Epithelial cell of proximal tubule (primary cell): ENCODE measurements around the gene TMEM131L. TPM values are rescaled to one million over a fixed set of nuclear protein-coding genes. Genes with fewer than 3 reads are reported as not detected.

ENCODE experiments used
- DNase-seq: peaks from one replicate; pipeline ENCODE4 v3.0.0-alpha.2; 2011; ENCODE audit warnings: low read depth
- H3K4me3 ChIP-seq: 2 replicates; pipeline ENCODE4 v1.5.1; 2011; ENCODE audit warnings: low read depth, mild to moderate bottlenecking, low read length
- total RNA-seq: library from RNA; depleted of rRNA; stranded (reverse); fragments of >200 nt; gene quantifications from 2 replicates; pipeline ENCODE4 v1.2.3, GENCODE V29; 2015
- TF ChIP-seq, protein P1 (sequence below): conservative IDR thresholded peaks from 2 replicates; pipeline ENCODE4 v1.5.1; 2012; ENCODE audit warnings: low read depth, mild to moderate bottlenecking, low read length

TMEM131L gene
- total RNA-seq, 1 donor from 2014 or later, result 4.5 TPM

GRCh38 chr4:153520227-153520626, 54.1 kb downstream of the TMEM131L start:
- no peak for DNase-seq
- TF ChIP-seq, protein P1, sequence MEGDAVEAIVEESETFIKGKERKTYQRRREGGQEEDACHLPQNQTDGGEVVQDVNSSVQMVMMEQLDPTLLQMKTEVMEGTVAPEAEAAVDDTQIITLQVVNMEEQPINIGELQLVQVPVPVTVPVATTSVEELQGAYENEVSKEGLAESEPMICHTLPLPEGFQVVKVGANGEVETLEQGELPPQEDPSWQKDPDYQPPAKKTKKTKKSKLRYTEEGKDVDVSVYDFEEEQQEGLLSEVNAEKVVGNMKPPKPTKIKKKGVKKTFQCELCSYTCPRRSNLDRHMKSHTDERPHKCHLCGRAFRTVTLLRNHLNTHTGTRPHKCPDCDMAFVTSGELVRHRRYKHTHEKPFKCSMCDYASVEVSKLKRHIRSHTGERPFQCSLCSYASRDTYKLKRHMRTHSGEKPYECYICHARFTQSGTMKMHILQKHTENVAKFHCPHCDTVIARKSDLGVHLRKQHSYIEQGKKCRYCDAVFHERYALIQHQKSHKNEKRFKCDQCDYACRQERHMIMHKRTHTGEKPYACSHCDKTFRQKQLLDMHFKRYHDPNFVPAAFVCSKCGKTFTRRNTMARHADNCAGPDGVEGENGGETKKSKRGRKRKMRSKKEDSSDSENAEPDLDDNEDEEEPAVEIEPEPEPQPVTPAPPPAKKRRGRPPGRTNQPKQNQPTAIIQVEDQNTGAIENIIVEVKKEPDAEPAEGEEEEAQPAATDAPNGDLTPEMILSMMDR, result no peak
- no peak overlapping the region for H3K4me3 ChIP-seq

DNA sequence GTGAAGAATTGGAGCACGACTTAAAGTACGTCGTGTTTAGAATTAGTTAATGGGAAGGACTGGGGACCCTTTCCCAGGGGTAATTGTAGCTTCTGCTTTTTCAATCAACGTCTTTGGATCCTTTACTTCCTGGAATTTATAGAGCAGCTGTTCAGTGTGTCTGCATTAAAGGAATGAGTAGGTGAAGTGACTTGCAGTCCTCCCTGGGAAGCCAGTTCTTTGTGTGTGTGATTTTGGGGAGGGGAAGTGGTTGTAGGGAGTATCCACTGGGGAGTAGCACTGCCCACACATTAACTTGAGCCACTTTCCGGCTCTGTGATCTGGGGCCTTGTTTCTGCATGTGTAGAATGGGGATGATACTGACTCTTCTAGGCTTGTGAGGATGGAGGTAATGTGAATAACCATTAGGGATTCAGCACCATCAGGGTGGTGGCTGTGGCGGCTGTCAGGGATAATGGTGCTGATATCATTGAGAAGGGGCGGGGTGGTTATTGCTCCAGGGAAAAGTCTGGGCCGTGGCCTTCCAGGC, 54.7 kb downstream of the TMEM131L start:
- TF ChIP-seq, protein P1, result no peak
- H3K4me3 ChIP-seq, result no peak overlapping the region
- DNase-seq, result no peak

DNA sequence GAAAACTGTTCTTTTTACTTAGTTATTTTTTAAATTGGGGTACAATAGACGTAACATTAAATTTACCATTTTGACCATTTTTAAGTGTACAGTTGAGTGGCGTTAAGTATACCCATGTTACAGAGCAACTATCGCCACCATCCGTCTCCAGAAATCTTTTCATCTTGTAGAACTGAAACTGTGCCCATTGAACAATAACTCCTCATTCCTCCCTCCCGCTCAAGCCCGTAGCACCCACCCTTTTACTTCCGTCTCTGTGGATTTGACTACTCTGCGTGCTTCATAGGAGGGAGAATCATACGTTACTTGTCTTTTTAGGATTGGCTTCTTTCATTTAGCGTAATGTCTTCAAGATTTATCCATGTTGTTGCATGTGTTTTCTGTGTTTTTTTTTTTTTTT, 55.3 kb downstream of the TMEM131L start:
- H3K4me3 ChIP-seq, result no peak overlapping the region
- no peak for DNase-seq
- TF ChIP-seq, protein P1, result no peak

GRCh38 chr4:153521999-153522801, 56.0 kb downstream of the TMEM131L start:
- DNase-seq, result no peak
- no peak overlapping the region for H3K4me3 ChIP-seq
- TF ChIP-seq, protein P1, result no peak

GRCh38 chr4:153522802-153523094, 56.6 kb downstream of the TMEM131L start:
- TF ChIP-seq, protein P1, result no peak
- no peak for DNase-seq
- H3K4me3 ChIP-seq, result no peak overlapping the region

- no peak overlapping the region for H3K4me3 ChIP-seq
- TF ChIP-seq, protein P1, result no peak
- no peak for DNase-seq
Observed at GRCh38 chr4:153523164-153523796, 57.1 kb downstream of the TMEM131L start.
